Measurements from ENCODE around the gene NCKAP5.

NCKAP5 gene

GRCh38 chr2:132752421-132753206 is 815.6 kb downstream of the NCKAP5 start:
- no peak for DNase-seq (ENCODE audit: low read depth)

- no peak for DNase-seq (ENCODE audit: low read depth)
Measured at GRCh38 chr2:132751836-132752235, 816.4 kb downstream of the NCKAP5 start.

- no peak for DNase-seq (ENCODE audit: low read depth)
Measured at GRCh38 chr2:132750606-132751005, 817.7 kb downstream of the NCKAP5 start.

GRCh38 chr2:132747046-132747445 is 821.2 kb downstream of the NCKAP5 start:
- DNase-seq (ENCODE audit: low read depth): no peak

- no peak for DNase-seq (ENCODE audit: low read depth)
Measured at GRCh38 chr2:132741754-132742153, 826.5 kb downstream of the NCKAP5 start.

- DNase-seq (ENCODE audit: low read depth): no peak
Measured at GRCh38 chr2:132740081-132740720, 828.1 kb downstream of the NCKAP5 start.

GRCh38 chr2:132738223-132738622 is 830.0 kb downstream of the NCKAP5 start:
- no peak for DNase-seq (ENCODE audit: low read depth)

- no peak for DNase-seq (ENCODE audit: low read depth)
Measured at GRCh38 chr2:132736059-132736458, 832.2 kb downstream of the NCKAP5 start.

GRCh38 chr2:132734961-132735360 is 833.3 kb downstream of the NCKAP5 start:
- no peak for DNase-seq (ENCODE audit: low read depth)

- DNase-seq (ENCODE audit: low read depth): no peak
Measured at GRCh38 chr2:132733094-132733493, 835.2 kb downstream of the NCKAP5 start.

- no peak for DNase-seq (ENCODE audit: low read depth)
Measured at GRCh38 chr2:132732694-132733093, 835.6 kb downstream of the NCKAP5 start.

- no peak for DNase-seq (ENCODE audit: low read depth)
Measured at GRCh38 chr2:132731441-132731840, 836.8 kb downstream of the NCKAP5 start.

- no peak for DNase-seq (ENCODE audit: low read depth)
Measured at GRCh38 chr2:132730611-132731010, 837.7 kb downstream of the NCKAP5 start.

GRCh38 chr2:132729522-132729921 is 838.7 kb downstream of the NCKAP5 start:
- DNase-seq (ENCODE audit: low read depth): no peak

- DNase-seq (ENCODE audit: low read depth): no peak
Measured at GRCh38 chr2:132726155-132726554, 842.1 kb downstream of the NCKAP5 start.

- DNase-seq (ENCODE audit: low read depth): no peak
Measured at GRCh38 chr2:132725748-132726147, 842.5 kb downstream of the NCKAP5 start.

- DNase-seq (ENCODE audit: low read depth): no peak
Measured at GRCh38 chr2:132725148-132725547, 843.1 kb downstream of the NCKAP5 start.

- DNase-seq (ENCODE audit: low read depth): no peak
Measured at GRCh38 chr2:132721938-132722337, 846.3 kb downstream of the NCKAP5 start.

- DNase-seq (ENCODE audit: low read depth): no peak
Measured at GRCh38 chr2:132720393-132720792, 847.9 kb downstream of the NCKAP5 start.

- DNase-seq (ENCODE audit: low read depth): no peak
Measured at GRCh38 chr2:132719480-132719879, 848.8 kb downstream of the NCKAP5 start.

GRCh38 chr2:132716954-132717353 is 851.3 kb downstream of the NCKAP5 start:
- DNase-seq (ENCODE audit: low read depth): no peak

- DNase-seq (ENCODE audit: low read depth): no peak
Measured at GRCh38 chr2:132715386-132716351, 852.6 kb downstream of the NCKAP5 start.
